NCI-H2081 treated with DMSO at 0.1 percent for 48 hours (cell line): Measurements from ENCODE around the gene PCDHA12.
A peak's percentile ranks its signal among the peaks of the same experiment; 100 is the strongest.
"Not testable (repeated sequence)": the region's sequence is repeated elsewhere in the genome, so short reads cannot be mapped to it uniquely, and the experiment has no call there.

ENCODE experiments used
- DNase-seq: peaks from one replicate; lab custom pipeline; 2025; lab: John Stamatoyannopoulos, UW

PCDHA12 gene

GRCh38 chr5:140862441-140863295 is 12.4 kb upstream of the PCDHA12 start:
- DNase-seq: no peak

GRCh38 chr5:140868721-140869554 is 6.2 kb upstream of the PCDHA12 start, which contains the start of gene PCDHA11:
Gene PCDHA11 (plus strand): TSS chr5:140868957. CDS start chr5:140869104, 147 bp downstream.
- DNase-seq: no peak

GRCh38 chr5:140869555-140869886 is 5.6 kb upstream of the PCDHA12 start:
- DNase-seq: no peak

- DNase-seq: no peak
These were observed 4.6 kb upstream of the PCDHA12 start for GRCh38 chr5:140870221-140871201.

- DNase-seq: not testable (repeated sequence)
These were observed 1.6 kb downstream of the PCDHA12 start for GRCh38 chr5:140876541-140877261.

- no peak for DNase-seq
These were observed 2.1 kb downstream of the PCDHA12 start for GRCh38 chr5:140877262-140877581.

GRCh38 chr5:140881889-140882590 is 6.9 kb downstream of the PCDHA12 start, which contains the start of gene PCDHA13:
Gene PCDHA13 (plus strand): TSS chr5:140882124. CDS start chr5:140882269, 145 bp downstream.
- no peak for DNase-seq

- DNase-seq: no peak
These were observed 7.4 kb downstream of the PCDHA12 start for GRCh38 chr5:140882591-140882899.

- DNase-seq: no peak
These were observed 8.3 kb downstream of the PCDHA12 start for GRCh38 chr5:140883373-140883772.

- DNase-seq: no peak
These were observed 9.0 kb downstream of the PCDHA12 start for GRCh38 chr5:140883927-140884697.

- no peak for DNase-seq
These were observed 41.2 kb downstream of the PCDHA12 start for GRCh38 chr5:140916325-140916724.

GRCh38 chr5:140923601-140924000 is 48.5 kb downstream of the PCDHA12 start:
- DNase-seq: no peak

GRCh38 chr5:140925806-140926442 is 50.8 kb downstream of the PCDHA12 start, which contains the start of gene PCDHAC1:
Gene PCDHAC1 (plus strand): TSS chr5:140926299. CDS start chr5:140926893, 594 bp downstream.
- DNase-seq: no peak

GRCh38 chr5:140926443-140927227 is 51.5 kb downstream of the PCDHA12 start:
- peak; percentile 40 for DNase-seq

GRCh38 chr5:140927228-140927573 is 52.1 kb downstream of the PCDHA12 start:
- no peak for DNase-seq
